ENCODE results near the gene IFT172. TPM values are rescaled to one million over a fixed set of nuclear protein-coding genes. Genes with fewer than 3 reads are reported as not detected.
"Not testable (repeated sequence)": the region's sequence is repeated elsewhere in the genome, so short reads cannot be mapped to it uniquely, and the experiment has no call there.

The IFT172 gene
- total RNA-seq (2022) (17.2 and 21.9 TPM in 2 replicates), Bru-seq, nascent RNA (percentile 50 among the genes with signal in this experiment), BruChase-seq, experiment 1, labeled RNA remaining after a 2-hour chase (percentile 53 among the genes with signal in this experiment), BruChase-seq, experiment 2, labeled RNA remaining after a 6-hour chase (percentile 57 among the genes with signal in this experiment)
- long read RNA-seq, partial matches to known transcripts = 2 of 13 reads
- long read RNA-seq, other reads (novel, unspliced or antisense) = 6 of 13 reads

- no peaks in the 10 kb centered on the region for H3K9me3 Mint-ChIP-seq (ENCODE audit: unreplicated experiment)
- Histone ChIP-seq H3K4me1 (peaks cover 9% of the 10 kb centered on the region; the same call in 1 of the 2 replicates), H3K4me3 (ENCODE audit: low read depth, low read length) (peak within 1 kb of the TSS; percentile 46), H3K27me3 (replicated peaks; ENCODE audit: control insufficient read depth, insufficient read depth, low read length) (no peaks in the 10 kb centered on the region), H3K9me3 (no peaks in the 10 kb centered on the region), H3K36me3 (ENCODE audit: control insufficient read depth, insufficient read depth, low read length) (no peaks in the 10 kb centered on the region)
- intact Hi-C loops (cut with micrococcal nuclease; ENCODE audit: unreplicated experiment) = loop anchor here (1.0 to 10.0 kb wide), 3 partner anchors 47 to 85 kb away; partner anchors contain the start of genes KRTCAP3 and PPM1G
- DNase-seq = peak; percentile 99 to 100
- ChIA-PET POLR2A (no interaction called here), CTCF (no interaction called here)
- peaks cover 6% of the 10 kb centered on the region for H3K4me1 Mint-ChIP-seq (ENCODE audit: low read depth, unreplicated experiment)
- TF ChIP-seq CTCF (IDR thresholded peaks at IDR 0.05; ENCODE audit: insufficient read depth in 1 of 2, low read depth in 1 of 2, low read length in 1 of 2, severe bottlenecking in 1 of 2, unreplicated experiment in 1 of 2) = no peak
- TSS peak; percentile 97 for BruUV-seq (replicated peaks)
- H3K36me3 Mint-ChIP-seq (ENCODE audit: insufficient read depth, unreplicated experiment) = peaks cover 7% of the 10 kb centered on the region
- H3K27ac Mint-ChIP-seq (ENCODE audit: unreplicated experiment) = peak within 1 kb of the TSS; percentile 92
- H3K27me3 Mint-ChIP-seq (ENCODE audit: insufficient read depth, unreplicated experiment) = peaks cover 2% of the 10 kb centered on the region
- H3K4me3 Mint-ChIP-seq (ENCODE audit: unreplicated experiment) = peak within 1 kb of the TSS; percentile 85
Observed at GRCh38 chr2:27489498-27490397, at the start of gene IFT172. Gene IFT172, minus strand, starts transcription at chr2:27489743. Its CDS starts 90 bp downstream, at chr2:27489653.

- H3K9me3 ChIP-seq; BruUV-seq (replicated peaks); H3K27me3 Mint-ChIP-seq (ENCODE audit: insufficient read depth, unreplicated experiment); H3K9me3 Mint-ChIP-seq (ENCODE audit: unreplicated experiment); H3K27me3 ChIP-seq (replicated peaks; ENCODE audit: control insufficient read depth, insufficient read depth, low read length); H3K4me1 Mint-ChIP-seq (ENCODE audit: low read depth, unreplicated experiment); POLR2A ChIA-PET; H3K4me1 ChIP-seq; DNase-seq; H3K36me3 ChIP-seq (ENCODE audit: control insufficient read depth, insufficient read depth, low read length); H3K4me3 Mint-ChIP-seq (ENCODE audit: unreplicated experiment); CTCF ChIA-PET; H3K36me3 Mint-ChIP-seq (ENCODE audit: insufficient read depth, unreplicated experiment); H3K4me3 ChIP-seq (ENCODE audit: low read depth, low read length); intact Hi-C loops (cut with micrococcal nuclease; ENCODE audit: unreplicated experiment); H3K27ac Mint-ChIP-seq (ENCODE audit: unreplicated experiment): not testable (repeated sequence)
Observed at GRCh38 chr2:27538839-27539450, 49.4 kb upstream of the IFT172 start.

GRCh38 chr2:27537287-27537686 is 47.7 kb upstream of the IFT172 start:
- H3K27me3 ChIP-seq (replicated peaks; ENCODE audit: control insufficient read depth, insufficient read depth, low read length) = no peaks in the 10 kb centered on the region; the same call in 1 of the 2 replicates
- Mint-ChIP-seq H3K27me3 (ENCODE audit: insufficient read depth, unreplicated experiment) (peaks cover 2% of the 10 kb centered on the region), H3K4me1 (ENCODE audit: low read depth, unreplicated experiment) (no peaks in the 10 kb centered on the region), H3K9me3 (ENCODE audit: unreplicated experiment) (no peaks in the 10 kb centered on the region), H3K4me3 (ENCODE audit: unreplicated experiment) (no peak overlapping the region), H3K36me3 (ENCODE audit: insufficient read depth, unreplicated experiment) (no peaks in the 10 kb centered on the region), H3K27ac (ENCODE audit: unreplicated experiment) (no peak overlapping the region)
- H3K9me3 ChIP-seq = no peaks in the 10 kb centered on the region
- POLR2A ChIA-PET = no interaction called here
- intact Hi-C loops (cut with micrococcal nuclease; ENCODE audit: unreplicated experiment) = no loop called here
- no peaks in the 10 kb centered on the region for H3K36me3 ChIP-seq (ENCODE audit: control insufficient read depth, insufficient read depth, low read length)
- CTCF ChIA-PET = no interaction called here
- H3K4me1 ChIP-seq = no peaks in the 10 kb centered on the region
- no peak for TF ChIP-seq CTCF (IDR thresholded peaks at IDR 0.05; ENCODE audit: insufficient read depth in 1 of 2, low read depth in 1 of 2, low read length in 1 of 2, severe bottlenecking in 1 of 2, unreplicated experiment in 1 of 2)
- DNase-seq = no peak
- no TSS peak for BruUV-seq (replicated peaks)
- H3K4me3 ChIP-seq (ENCODE audit: low read depth, low read length) = no peak overlapping the region
